PC-9 (cell line): Measurements from ENCODE around the gene MSANTD1. TPM values are rescaled to one million over a fixed set of nuclear protein-coding genes. Genes with fewer than 3 reads are reported as not detected.

Experiments
- BruUV-seq: library from RNA; stranded (reverse); fragments of 400-500 nt; replicated peaks from 2 replicates; lab custom pipeline; 2021; lab: Mats Ljungman, UMichigan
- CTCF ChIA-PET: fragments of 300-600 bp; sonication (Branson Sonifier 250); formaldehyde crosslinking; loops from one replicate; lab custom pipeline; 2022; ENCODE audit warnings: antibody characterized with exemption; lab: Charles Lee
- POLR2A ChIA-PET: fragments of 300-600 bp; sonication (Branson Sonifier 250); formaldehyde crosslinking; loops from one replicate; lab custom pipeline; 2022; ENCODE audit warnings: antibody characterized with exemption; ENCODE audit not compliant: unreplicated experiment; lab: Charles Lee
- DNase-seq, 2 experiments: peaks; one replicate each; pipeline versions ENCODE4 v3.0.0 to v3.0.0-alpha.2; 2015 to 2022; ENCODE audit warnings: mixed read lengths in 1 of 2
- H2AFZ ChIP-seq: fragments of 200-600 bp; sonication (generic); 2 replicates; pipeline ENCODE4 v1.8.1; 2017; ENCODE audit warnings: antibody characterized with exemption
- H3F3A ChIP-seq: fragments of 200-600 bp; sonication (generic); 2 replicates; pipeline ENCODE4 v1.8.1; 2017; ENCODE audit warnings: antibody characterized with exemption, mild to moderate bottlenecking, low read depth; ENCODE audit not compliant: insufficient read depth
- H3K27ac ChIP-seq: fragments of 200-600 bp; sonication (generic); 2 replicates; pipeline ENCODE4 v1.6.1; 2016; ENCODE audit warnings: mixed run types
- H3K27me3 ChIP-seq: fragments of 200-600 bp; sonication (generic); 2 replicates; pipeline ENCODE4 v1.6.1; 2016; ENCODE audit warnings: low read depth, mixed run types; ENCODE audit not compliant: insufficient read depth
- H3K36me3 ChIP-seq: fragments of 200-600 bp; sonication (generic); 2 replicates; pipeline ENCODE4 v1.6.1; 2016; ENCODE audit warnings: low read depth, mixed run types
- H3K4me1 ChIP-seq: fragments of 200-600 bp; sonication (generic); replicated peaks from 2 replicates; pipeline ENCODE4 v1.6.1; 2016; ENCODE audit warnings: mixed run types; ENCODE audit not compliant: insufficient read depth
- H3K4me2 ChIP-seq: fragments of 200-600 bp; sonication (generic); 2 replicates; pipeline ENCODE4 v1.6.1; 2017; ENCODE audit warnings: mixed run types
- H3K4me3 ChIP-seq: fragments of 200-600 bp; sonication (generic); 2 replicates; pipeline ENCODE4 v1.6.1; 2016; ENCODE audit warnings: mixed run types
- H3K79me2 ChIP-seq: fragments of 200-600 bp; sonication (generic); 2 replicates; pipeline ENCODE4 v1.6.1; 2017; ENCODE audit warnings: low read depth, mixed run types
- H3K9me2 ChIP-seq: fragments of 200-600 bp; sonication (generic); 2 replicates; pipeline ENCODE4 v1.8.1; 2017; ENCODE audit warnings: mild to moderate bottlenecking; ENCODE audit not compliant: insufficient read depth
- H3K9me3 ChIP-seq: fragments of 200-600 bp; sonication (generic); 2 replicates; pipeline ENCODE4 v1.8.1; 2016; ENCODE audit warnings: low read depth; ENCODE audit not compliant: insufficient read depth
- H4K20me1 ChIP-seq: fragments of 200-600 bp; sonication (generic); 2 replicates; pipeline ENCODE4 v1.8.1; 2017; ENCODE audit not compliant: insufficient read depth
- CTCF ChIP-seq: fragments of 200-600 bp; sonication (generic); conservative IDR thresholded peaks from 2 replicates; pipeline ENCODE4 v1.6.1; 2017; ENCODE audit warnings: mixed run types, antibody characterized with exemption, mild to moderate bottlenecking, moderate library complexity
- EZH2 ChIP-seq: fragments of 200-600 bp; sonication (generic); IDR thresholded peaks from 2 replicates; pipeline ENCODE4 v1.8.0; 2017; ENCODE audit warnings: antibody characterized with exemption, low read depth
- intact Hi-C: fragments of 100-400 bp; cut with micrococcal nuclease; formaldehyde crosslinking; loops from one replicate; pipeline ENCODE4 v1.10.0; 2022; ENCODE audit not compliant: unreplicated experiment
- total RNA-seq: library from RNA; stranded (reverse); gene quantifications from 2 replicates; pipeline ENCODE4 v1.2.3, GENCODE V29; 2021

Gene MSANTD1
- total RNA-seq, 1 experiment from 2014 or later = 3.1 TPM

GRCh38 chr4:3208826-3209225, 40.1 kb upstream of the MSANTD1 start:
- no TSS peak for BruUV-seq
- TF ChIP-seq CTCF = no peak
- H3K36me3 ChIP-seq = no peaks in the 10 kb centered on the region

DNA sequence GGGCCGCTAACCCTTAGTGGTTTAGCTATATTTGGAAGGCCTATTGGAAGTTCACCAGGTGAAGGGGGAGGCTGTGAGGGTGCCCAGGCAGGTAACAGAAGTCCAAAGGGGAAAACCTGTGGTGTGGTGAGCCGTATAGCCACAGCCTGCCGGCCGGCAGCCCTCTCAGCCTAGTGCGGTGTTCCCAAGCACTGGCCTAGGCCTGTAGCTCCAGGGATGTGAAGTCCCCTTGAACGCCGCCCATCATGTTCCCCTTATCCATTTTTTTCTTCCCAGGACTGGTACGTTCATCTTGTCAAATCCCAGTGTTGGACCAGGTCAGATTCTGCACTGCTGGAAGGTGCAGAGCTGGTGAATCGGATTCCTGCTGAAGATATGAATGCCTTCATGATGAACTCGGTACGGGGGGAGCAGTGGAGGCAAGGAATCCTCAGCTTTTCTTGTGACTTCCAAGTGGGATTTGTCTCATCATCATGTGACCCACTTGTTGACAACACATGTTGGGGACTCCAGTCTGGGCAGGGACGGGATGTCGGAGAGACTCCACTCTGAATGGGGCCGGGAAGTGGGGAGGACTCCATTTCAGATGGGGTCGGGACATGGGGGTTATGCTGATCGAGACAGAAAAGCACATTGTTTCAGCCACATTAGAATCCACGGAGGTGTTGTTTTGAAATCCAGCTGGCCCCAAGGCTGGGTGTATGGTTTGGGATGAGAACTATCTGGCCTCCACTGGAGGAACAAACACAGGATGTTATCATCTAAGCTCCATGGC, 39.2 kb upstream of the MSANTD1 start:
- H2AFZ ChIP-seq = no peak overlapping the region

More at GRCh38 chr4:3208826-3209225, 40.1 kb upstream of the MSANTD1 start:
- Histone ChIP-seq H3K9me3 (no peaks in the 10 kb centered on the region), H3K4me2 (no peak overlapping the region), H3K27me3 (no peaks in the 10 kb centered on the region), H3F3A (no peaks in the 10 kb centered on the region), H3K9me2 (no peaks in the 10 kb centered on the region), H2AFZ (no peak overlapping the region), H4K20me1 (no peaks in the 10 kb centered on the region), H3K4me3 (no peak overlapping the region), H3K27ac (no peak overlapping the region), H3K79me2 (no peaks in the 10 kb centered on the region), H3K4me1 (no peaks in the 10 kb centered on the region)
- DNase-seq = no peak
- intact Hi-C loops = no loop called here
- POLR2A ChIA-PET = no interaction called here
- CTCF ChIA-PET = no interaction called here

GRCh38 chr4:3210467-3210866, 38.5 kb upstream of the MSANTD1 start:
- Histone ChIP-seq H4K20me1 (no peaks in the 10 kb centered on the region), H3K79me2 (no peaks in the 10 kb centered on the region), H3K4me2 (no peak overlapping the region), H3K27me3 (no peaks in the 10 kb centered on the region), H3F3A (no peaks in the 10 kb centered on the region), H3K9me3 (no peaks in the 10 kb centered on the region), H2AFZ (no peak overlapping the region), H3K27ac (no peak overlapping the region), H3K9me2 (no peaks in the 10 kb centered on the region), H3K4me3 (no peak overlapping the region), H3K36me3 (no peaks in the 10 kb centered on the region), H3K4me1 (no peaks in the 10 kb centered on the region)
- POLR2A ChIA-PET = no interaction called here
- no TSS peak for BruUV-seq
- CTCF ChIA-PET = no interaction called here
- DNase-seq = no peak
- intact Hi-C loops = no loop called here
- no peak for TF ChIP-seq EZH2
- TF ChIP-seq CTCF = no peak

More for the DNA sequence above, 39.2 kb upstream of the MSANTD1 start:
- H3K4me1 ChIP-seq = no peaks in the 10 kb centered on the region
- ChIA-PET CTCF (no interaction called here), POLR2A (no interaction called here)
- no peak overlapping the region for H3K4me3 ChIP-seq
- no peaks in the 10 kb centered on the region for H3K27me3 ChIP-seq
- no peaks in the 10 kb centered on the region for H3F3A ChIP-seq
- intact Hi-C loops = no loop called here
- no TSS peak for BruUV-seq
- no peaks in the 10 kb centered on the region for H3K79me2 ChIP-seq
- no peaks in the 10 kb centered on the region for H3K9me3 ChIP-seq
- no peaks in the 10 kb centered on the region for H3K36me3 ChIP-seq
- H4K20me1 ChIP-seq = no peaks in the 10 kb centered on the region
- H3K9me2 ChIP-seq = no peaks in the 10 kb centered on the region
- H3K27ac ChIP-seq = no peak overlapping the region
- no peak overlapping the region for H3K4me2 ChIP-seq
- TF ChIP-seq EZH2 (no peak), CTCF (no peak)
- no peak for DNase-seq
